ENCODE data around the gene BRSK1.

Gene BRSK1

DNA sequence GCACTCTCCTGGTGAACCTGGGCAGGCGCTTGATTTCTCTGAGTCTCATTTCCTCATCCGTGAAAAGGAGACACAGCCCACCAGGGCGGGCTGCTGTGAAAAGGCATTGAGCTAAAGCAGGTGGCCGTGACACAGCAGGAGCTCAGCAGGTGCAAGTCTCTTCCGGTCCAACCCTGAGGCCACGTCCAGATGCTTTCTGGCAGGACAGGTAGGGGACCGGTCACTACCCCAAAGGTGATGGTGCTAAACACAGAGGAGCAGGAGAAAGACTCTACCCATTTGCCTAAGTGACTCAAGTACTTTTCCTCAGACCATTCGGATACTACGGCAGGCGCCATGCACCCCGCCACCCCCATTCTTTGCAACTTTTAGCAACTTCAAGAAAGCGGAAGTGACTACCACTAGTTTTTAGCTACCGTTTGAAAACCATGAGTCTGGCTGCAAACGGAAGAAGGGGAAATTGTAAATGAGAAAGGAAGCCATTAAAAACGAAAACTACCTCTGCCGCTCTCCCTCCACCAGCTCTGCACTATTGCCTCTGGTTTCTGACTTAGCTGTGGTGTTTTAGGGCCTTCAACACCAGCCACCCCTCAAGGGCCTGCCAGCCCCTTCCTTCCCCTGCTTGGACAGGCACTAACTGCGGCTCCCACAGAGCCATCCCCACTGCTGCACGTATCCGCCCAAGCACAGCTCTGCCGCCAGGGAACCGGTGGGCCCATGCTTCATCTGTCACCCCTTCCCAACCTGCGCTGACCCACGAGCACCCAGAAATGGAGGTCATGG, 29.8 kb upstream of the BRSK1 start:
- peak; percentile 23 to 29 for DNase-seq (ENCODE audit: low read depth in 2 of 2)

- DNase-seq (ENCODE audit: low read depth in 2 of 2) = no peak
Measured at GRCh38 chr19:55254625-55254977, 29.2 kb upstream of the BRSK1 start.

- DNase-seq (ENCODE audit: low read depth in 2 of 2) = peak; percentile 42 to 51
Measured at GRCh38 chr19:55255618-55256423, 28.0 kb upstream of the BRSK1 start.

DNA sequence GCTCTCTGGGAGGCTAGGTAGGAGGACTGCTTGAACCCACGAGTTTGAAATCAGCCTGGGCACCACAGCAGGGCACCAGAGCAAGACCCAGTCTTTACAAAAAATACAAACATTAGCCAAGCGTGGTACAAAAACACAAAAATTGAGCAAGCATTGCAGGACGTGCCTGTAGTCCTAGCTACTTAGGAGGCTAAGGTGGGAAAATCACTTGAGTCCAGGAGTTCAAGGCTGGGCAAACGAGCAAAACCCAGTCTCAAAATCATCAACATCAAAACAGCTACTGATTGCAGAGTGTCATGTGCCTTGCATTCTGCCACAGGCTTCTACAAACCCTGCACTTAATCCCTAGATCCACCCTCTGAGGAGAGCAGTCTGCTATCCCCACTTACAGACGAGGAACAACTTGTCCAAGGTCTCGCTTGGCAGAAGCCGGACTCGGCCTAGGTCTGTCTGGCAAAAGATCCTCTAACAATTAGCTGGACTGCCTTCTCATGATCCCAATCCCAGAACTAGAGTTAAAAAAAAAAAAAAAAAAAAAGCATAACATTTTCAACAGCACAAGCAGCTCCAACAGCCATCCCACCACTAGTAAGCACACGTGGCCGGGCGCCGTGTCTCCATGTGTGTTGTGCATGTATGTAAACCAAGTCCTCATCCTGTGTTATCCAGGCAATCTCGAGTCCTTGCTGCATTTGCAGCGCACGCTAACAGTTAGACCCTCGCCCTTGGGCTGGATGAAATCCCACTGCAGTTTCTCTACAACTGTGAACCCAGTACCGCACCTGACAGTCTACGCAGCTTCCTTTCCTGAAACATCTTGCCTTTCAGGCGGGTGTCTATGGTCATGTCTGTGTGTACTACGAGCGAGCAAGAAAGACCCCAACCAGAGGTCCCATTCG, 27.0 kb upstream of the BRSK1 start:
- no peak for DNase-seq (ENCODE audit: low read depth in 2 of 2)

GRCh38 chr19:55257461-55258420, 26.1 kb upstream of the BRSK1 start:
- DNase-seq (ENCODE audit: low read depth in 2 of 2) = no peak

DNA sequence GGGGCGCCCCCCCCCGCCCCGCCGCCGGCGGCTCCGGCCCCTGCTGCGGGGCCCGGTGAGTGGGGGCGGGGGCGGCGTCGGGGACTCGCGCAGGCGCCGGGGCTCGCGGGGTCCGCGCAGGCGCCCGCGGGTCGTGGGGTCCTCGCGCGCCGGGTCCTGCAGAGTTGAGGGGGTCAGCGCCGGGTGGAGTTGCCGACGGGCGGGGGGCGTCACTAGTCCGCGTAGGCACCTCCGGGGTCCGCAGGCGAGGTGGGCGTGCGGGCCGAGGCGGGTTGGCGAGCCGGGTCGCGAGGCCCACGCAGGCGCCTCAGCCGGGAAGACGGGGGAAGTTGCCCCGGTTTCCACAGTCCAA, 25.3 kb upstream of the BRSK1 start:
- peak; percentile 34 for DNase-seq (ENCODE audit: low read depth in 2 of 2)

DNA sequence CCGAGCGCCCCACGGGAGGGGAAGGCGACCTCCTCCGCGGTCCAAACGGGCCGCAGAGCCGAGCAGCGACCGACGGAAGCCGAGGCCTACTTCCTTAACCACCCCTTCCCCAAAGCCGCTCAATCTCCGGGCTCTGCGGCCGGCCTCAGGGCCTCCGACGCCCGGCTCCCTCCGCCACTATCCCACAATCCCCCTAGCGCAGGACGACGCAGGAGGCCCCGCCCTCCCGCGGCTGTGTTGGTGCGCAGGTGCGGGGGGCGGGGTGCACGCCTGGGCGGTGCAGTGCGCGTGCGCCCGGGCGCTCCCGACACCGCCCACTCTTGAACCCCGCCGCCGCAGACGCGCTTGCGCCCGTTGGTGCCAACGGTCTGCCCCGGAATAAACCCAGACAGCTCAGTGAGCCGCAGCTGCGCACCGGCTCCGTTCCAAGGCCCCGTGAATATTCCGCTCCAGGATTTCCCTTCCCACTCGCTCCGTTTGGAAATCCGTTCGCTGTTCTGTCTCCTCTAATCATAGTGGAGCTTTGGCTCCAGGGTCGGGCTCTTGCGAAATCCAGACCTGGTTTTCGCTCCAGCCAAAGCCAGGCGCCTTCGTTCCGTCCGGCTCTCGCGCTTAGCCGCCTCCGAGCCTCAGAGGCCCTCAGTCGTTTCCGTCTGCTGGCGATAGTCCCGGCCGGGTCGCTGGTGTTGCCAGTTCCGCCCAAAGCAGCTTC, 24.8 kb upstream of the BRSK1 start, which contains the start of gene PPP6R1:
PPP6R1 (minus strand) TSS at position 190 of the 712 bp plus-strand sequence. CDS start 11,914 bp downstream, outside the sequence.
- DNase-seq (ENCODE audit: low read depth in 2 of 2) = peak; percentile 93 to 95

GRCh38 chr19:55259540-55260210, 24.1 kb upstream of the BRSK1 start:
- DNase-seq (ENCODE audit: low read depth in 2 of 2) = no peak

DNA sequence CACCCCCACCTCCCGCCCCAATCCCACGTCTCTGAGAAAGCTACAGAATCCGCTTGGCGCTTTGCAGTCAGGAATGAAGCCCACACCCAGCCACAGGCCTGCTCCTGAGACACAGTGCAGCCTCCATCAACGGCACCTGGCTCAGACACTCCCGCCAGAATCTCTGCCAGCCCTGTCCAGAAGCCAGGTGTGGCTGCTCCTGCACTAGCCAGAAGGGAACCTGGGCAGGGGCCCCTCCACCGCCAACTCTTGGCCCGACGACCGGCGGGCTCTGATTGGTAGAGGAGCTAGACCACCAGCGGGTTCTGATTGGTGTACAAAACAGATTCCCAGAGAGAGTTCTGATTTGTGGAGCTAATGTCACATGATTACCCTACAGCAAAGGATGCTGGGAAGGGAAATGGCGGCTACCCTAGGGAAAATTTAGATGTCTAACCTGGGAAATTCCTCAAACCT, 22.1 kb upstream of the BRSK1 start:
- DNase-seq (ENCODE audit: low read depth in 2 of 2) = no peak

GRCh38 chr19:55262359-55262758, 21.4 kb upstream of the BRSK1 start:
- DNase-seq (ENCODE audit: low read depth in 2 of 2) = no peak

GRCh38 chr19:55264531-55264930, 19.3 kb upstream of the BRSK1 start:
- DNase-seq (ENCODE audit: low read depth in 2 of 2) = no peak

DNA sequence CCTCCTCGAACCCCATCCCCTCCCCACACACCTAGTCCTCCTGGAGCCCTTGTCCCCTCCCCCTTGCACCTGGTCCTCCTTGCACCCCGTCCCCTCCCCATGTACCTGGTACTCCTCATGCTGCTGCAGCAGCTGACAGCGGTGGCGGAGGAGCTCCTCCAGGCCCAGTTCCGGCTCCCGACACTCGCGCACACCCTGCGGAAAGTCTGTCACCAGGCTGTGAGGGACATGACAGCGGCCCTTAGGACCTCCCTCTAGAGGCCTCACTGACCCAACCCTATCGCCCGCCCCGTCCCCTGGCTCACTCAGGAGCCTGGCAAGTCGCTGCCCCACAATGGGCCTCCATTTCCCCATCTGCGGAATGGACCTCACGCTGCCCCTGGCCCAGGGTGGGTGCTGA, 18.6 kb upstream of the BRSK1 start:
- no peak for DNase-seq (ENCODE audit: low read depth in 2 of 2)

- DNase-seq (ENCODE audit: low read depth in 2 of 2) = no peak
Measured at GRCh38 chr19:55265723-55266386, 17.9 kb upstream of the BRSK1 start.

DNA sequence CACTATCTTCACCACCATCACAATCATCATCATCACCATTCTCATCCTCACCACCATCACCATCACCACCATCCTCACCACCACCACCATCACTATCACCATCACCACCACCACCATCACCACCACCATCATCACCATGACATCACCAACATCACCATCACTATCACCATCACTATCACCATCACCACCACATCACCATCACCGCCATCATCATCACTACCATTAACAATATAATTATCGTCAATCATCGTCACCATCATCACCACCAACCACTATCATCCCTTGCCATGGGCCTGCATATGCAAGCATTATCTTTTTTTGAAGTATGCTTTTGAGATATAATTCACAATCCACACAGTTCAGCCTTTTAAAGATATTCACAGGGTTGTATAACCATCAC, 17.4 kb upstream of the BRSK1 start:
- DNase-seq (ENCODE audit: low read depth in 2 of 2) = no peak

DNA sequence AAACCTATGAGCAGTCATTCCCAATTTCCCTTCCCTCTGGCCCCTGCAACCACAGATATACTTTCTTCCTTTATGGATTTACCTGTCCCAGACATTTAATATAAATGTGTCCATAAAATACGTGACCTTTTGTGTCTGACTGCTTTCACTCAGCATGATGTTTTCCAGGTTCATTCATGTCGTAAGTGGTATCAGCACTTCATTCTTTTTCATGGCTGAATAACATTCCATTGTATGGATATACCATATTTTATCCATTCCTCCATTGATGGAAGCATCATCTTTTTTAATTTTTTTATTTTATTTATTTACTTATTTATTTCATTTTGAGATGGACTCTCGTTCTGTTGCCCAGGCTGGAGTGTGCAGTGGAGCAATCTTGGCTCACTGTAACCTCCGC, 17.0 kb upstream of the BRSK1 start:
- DNase-seq (ENCODE audit: low read depth in 2 of 2) = no peak

- no peak for DNase-seq (ENCODE audit: low read depth in 2 of 2)
Measured at GRCh38 chr19:55269299-55269698, 14.5 kb upstream of the BRSK1 start.

DNA sequence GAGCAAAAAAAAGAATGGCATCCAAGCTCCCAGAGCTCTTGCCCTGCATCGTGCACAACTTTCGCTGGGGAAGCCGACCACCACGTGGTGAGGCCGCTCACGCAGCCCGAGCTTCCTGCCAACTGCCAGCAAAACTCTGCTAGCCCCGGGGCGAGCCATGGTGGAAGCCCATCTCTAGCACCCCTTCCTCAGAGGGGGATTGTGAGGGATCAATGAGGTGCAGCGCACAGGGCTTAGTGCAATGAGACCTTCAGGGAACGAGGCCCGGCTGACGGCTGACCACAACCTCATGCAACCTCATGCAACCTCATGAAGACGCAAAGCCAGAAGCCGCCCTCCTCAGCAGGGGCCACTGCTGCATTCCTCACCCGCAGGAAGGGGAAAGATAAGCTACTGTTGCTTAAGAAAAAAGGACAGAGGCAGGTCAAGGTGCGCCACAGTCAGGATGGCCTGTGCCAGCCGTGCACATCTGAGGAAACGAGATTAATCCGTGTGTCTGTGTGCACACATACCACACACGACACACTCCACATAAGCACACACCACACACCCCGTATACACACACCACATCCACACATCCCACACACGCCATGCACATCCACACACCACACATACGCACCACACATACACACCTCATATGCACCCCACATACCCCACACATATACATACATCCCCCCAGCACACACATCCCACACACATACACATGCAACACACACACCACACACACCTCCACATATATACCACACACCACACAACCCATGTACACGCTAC, 13.4 kb upstream of the BRSK1 start:
- DNase-seq (ENCODE audit: low read depth in 2 of 2) = no peak

GRCh38 chr19:55272142-55272541, 11.7 kb upstream of the BRSK1 start:
- no peak for DNase-seq (ENCODE audit: low read depth in 2 of 2)
